HL-60 (cell line): ENCODE measurements around the gene CSNK1A1L.

Experiments used
- DNase-seq, 2 experiments: peaks; one replicate each; pipeline ENCODE4 v3.0.0-alpha.2; 2010 to 2020; ENCODE audit warnings: low read depth in 1 of 2, low spot score in 1 of 2
- H3K27ac ChIP-seq: fragments of 250-450 bp; sonication (Bioruptor Pico); replicated peaks from 2 replicates; pipeline ENCODE4 v1.5.1; 2020; ENCODE audit warnings: mild to moderate bottlenecking, moderate library complexity
- H3K27me3 ChIP-seq: fragments of 250-450 bp; sonication (Bioruptor Pico); 2 replicates; pipeline ENCODE4 v1.5.1; 2021; ENCODE audit warnings: mild to moderate bottlenecking, moderate library complexity; ENCODE audit not compliant: insufficient read depth, poor library complexity, severe bottlenecking
- H3K4me3 ChIP-seq: replicated peaks from 2 replicates; pipeline ENCODE4 v1.5.1; 2011; ENCODE audit warnings: mild to moderate bottlenecking, control low read depth, low read length; ENCODE audit not compliant: insufficient read depth
- CTCF ChIP-seq: IDR thresholded peaks from one replicate; pipeline ENCODE4 v1.5.1; 2011; ENCODE audit warnings: low read length, control low read depth, inconsistent platforms; ENCODE audit not compliant: insufficient read depth
- GABPA ChIP-seq: IDR thresholded peaks from 2 replicates; pipeline ENCODE4 v1.6.1; 2012; ENCODE audit warnings: low read depth
- POLR2AphosphoS5 ChIP-seq: IDR thresholded peaks from 2 replicates; pipeline ENCODE4 v1.6.1; 2012; ENCODE audit warnings: low read depth
- REST ChIP-seq: IDR thresholded peaks from 2 replicates; pipeline ENCODE4 v1.6.1; 2012; ENCODE audit warnings: low read depth; ENCODE audit not compliant: insufficient replicate concordance
- SPI1 ChIP-seq: IDR thresholded peaks from 2 replicates; pipeline ENCODE4 v1.6.1; 2012; ENCODE audit warnings: low read depth, mild to moderate bottlenecking, borderline replicate concordance

The CSNK1A1L gene

GRCh38 chr13:37113534-37113933 is 8.1 kb upstream of the CSNK1A1L start:
- no peak for TF ChIP-seq REST
- TF ChIP-seq GABPA: no peak
- TF ChIP-seq CTCF: no peak
- TF ChIP-seq POLR2AphosphoS5: no peak
- TF ChIP-seq SPI1: no peak
- no peaks in the 10 kb centered on the region for H3K27me3 ChIP-seq
- DNase-seq: no peak
- no peak overlapping the region for H3K4me3 ChIP-seq
- H3K27ac ChIP-seq: no peak overlapping the region

GRCh38 chr13:37109051-37109678 is 3.7 kb upstream of the CSNK1A1L start:
- H3K4me3 ChIP-seq: no peak overlapping the region
- TF ChIP-seq CTCF (no peak), POLR2AphosphoS5 (no peak), SPI1 (no peak), REST (no peak), GABPA (no peak)
- no peak for DNase-seq
- no peaks in the 10 kb centered on the region for H3K27me3 ChIP-seq
- H3K27ac ChIP-seq: no peak overlapping the region

GRCh38 chr13:37107868-37108267 is 2.4 kb upstream of the CSNK1A1L start:
- Histone ChIP-seq H3K27ac (no peak overlapping the region), H3K4me3 (no peak overlapping the region), H3K27me3 (no peaks in the 10 kb centered on the region)
- no peak for DNase-seq
- TF ChIP-seq SPI1: no peak
- TF ChIP-seq POLR2AphosphoS5: no peak
- no peak for TF ChIP-seq REST
- TF ChIP-seq CTCF: no peak
- no peak for TF ChIP-seq GABPA
